ENCODE data around the gene RGL3.
"Not testable (repeated sequence)": the region's sequence is repeated elsewhere in the genome, so short reads cannot be mapped to it uniquely, and the experiment has no call there.

Gene RGL3, protein sequence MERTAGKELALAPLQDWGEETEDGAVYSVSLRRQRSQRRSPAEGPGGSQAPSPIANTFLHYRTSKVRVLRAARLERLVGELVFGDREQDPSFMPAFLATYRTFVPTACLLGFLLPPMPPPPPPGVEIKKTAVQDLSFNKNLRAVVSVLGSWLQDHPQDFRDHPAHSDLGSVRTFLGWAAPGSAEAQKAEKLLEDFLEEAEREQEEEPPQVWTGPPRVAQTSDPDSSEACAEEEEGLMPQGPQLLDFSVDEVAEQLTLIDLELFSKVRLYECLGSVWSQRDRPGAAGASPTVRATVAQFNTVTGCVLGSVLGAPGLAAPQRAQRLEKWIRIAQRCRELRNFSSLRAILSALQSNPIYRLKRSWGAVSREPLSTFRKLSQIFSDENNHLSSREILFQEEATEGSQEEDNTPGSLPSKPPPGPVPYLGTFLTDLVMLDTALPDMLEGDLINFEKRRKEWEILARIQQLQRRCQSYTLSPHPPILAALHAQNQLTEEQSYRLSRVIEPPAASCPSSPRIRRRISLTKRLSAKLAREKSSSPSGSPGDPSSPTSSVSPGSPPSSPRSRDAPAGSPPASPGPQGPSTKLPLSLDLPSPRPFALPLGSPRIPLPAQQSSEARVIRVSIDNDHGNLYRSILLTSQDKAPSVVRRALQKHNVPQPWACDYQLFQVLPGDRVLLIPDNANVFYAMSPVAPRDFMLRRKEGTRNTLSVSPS

DNA sequence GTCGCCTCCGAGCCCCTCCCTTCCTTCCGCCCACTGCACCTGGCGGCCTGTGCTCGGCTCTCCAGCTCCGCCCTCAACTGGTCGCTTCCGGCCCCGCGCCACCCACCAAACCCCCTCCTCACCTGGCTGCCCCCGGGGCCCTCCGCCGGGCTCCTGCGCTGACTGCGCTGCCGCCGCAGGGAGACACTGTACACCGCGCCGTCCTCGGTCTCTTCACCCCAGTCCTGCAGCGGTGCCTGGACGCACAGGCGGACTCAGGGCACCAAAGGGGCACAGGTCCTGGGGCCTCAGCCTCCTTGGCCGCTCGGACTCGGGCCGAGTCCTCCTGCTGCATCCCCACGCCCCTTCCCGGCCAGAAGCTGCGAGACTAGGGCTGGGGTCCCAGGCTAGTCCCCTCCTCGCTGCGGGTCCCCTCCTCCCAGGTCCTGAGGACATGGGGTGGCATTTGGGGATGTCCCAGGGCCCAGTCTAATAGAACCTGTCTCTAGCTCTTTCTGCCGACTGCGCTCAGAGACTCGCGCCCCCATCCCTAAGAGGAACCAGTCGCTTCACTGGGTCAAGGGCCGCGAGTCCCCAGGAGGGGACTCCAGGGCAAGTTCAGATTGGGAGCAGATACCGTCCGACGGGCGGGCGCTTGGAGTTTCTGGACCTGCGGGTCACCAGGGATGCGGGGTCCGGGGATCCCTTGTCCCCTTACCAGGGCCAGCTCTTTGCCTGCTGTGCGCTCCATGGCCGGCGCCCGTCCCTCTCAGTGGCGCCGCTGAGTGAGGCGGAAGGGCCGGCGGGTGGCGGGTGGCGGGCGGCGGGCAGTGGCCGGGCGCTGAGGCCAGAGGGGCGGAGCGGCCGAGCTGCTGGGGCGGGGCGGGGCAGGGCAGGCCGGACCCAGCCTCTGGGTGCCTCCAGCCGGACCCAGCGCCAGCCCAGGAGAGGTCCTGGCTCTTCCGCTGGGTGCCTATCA lies at the start of gene RGL3:
TSS of gene RGL3 (minus strand) at position 766 of the 958 bp plus-strand sequence. CDS start at position 730, 36 bp downstream.
- DNase-seq (ENCODE audit: low read depth), result no peak

DNA sequence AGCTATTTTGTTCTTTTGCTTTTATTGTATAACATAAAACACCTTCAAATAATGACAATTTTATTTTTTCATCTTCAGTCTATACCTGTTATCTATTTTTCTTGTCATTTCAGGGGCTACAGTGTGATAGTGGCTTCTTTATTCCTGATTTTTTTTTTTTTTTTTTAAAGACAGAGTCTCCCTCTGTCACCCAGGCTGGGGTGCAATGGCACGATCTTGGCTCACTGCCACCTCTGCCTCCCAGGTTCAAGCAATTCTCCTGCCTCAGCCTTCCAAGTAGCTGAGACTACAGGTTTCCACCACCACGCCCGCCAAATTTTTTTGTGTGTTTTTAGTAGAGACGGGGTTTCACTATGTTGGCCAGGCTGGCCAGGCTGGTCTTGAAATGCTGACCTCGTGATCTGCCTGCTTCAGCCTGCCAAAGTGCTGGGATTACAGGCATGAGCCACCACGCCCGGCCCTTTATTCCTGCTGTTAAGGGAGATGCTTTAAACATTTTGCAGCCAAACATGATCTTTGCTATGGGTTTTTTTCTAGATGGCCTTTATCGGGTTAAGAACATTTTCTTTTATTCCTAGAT lies 49.2 kb upstream of the RGL3 start:
- not testable (repeated sequence) for DNase-seq (ENCODE audit: low read depth)

- DNase-seq (ENCODE audit: low read depth), result no peak
Observed at GRCh38 chr19:11465600-11465999, 46.5 kb upstream of the RGL3 start.

DNA sequence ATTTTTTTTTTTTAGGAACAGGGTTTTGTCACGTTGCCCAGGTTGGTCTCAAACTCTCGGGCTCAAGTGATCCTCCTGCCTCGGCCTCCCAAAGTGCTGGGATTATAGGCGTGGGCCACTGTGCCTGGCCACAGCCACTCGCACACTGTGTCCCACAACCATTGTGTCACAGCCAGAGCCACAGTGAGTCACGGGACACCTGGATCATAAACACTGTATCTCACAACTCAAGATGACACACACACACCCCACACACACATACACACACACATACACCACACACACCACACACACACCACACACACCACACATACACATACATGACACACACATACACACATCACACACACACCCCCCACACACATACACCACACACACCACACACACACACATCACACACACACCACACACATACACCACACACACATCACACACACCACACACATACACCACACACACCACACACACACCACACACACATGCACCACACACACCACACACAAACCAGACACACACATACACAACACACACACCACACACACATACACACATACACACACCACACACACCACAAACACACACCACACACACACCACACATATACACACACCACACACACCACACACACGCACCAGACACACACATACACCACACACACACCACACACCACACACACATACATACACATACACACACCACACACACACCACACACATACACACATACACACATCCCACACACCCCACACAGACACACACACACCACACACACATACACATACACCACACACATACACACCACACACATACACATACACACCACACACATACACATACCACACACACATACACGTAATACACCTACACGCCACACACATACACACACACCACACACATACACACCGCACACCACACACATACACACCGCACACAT lies 45.5 kb upstream of the RGL3 start:
- no peak for DNase-seq (ENCODE audit: low read depth)

- DNase-seq (ENCODE audit: low read depth), result no peak
Observed at GRCh38 chr19:11463391-11463790, 44.3 kb upstream of the RGL3 start.

DNA sequence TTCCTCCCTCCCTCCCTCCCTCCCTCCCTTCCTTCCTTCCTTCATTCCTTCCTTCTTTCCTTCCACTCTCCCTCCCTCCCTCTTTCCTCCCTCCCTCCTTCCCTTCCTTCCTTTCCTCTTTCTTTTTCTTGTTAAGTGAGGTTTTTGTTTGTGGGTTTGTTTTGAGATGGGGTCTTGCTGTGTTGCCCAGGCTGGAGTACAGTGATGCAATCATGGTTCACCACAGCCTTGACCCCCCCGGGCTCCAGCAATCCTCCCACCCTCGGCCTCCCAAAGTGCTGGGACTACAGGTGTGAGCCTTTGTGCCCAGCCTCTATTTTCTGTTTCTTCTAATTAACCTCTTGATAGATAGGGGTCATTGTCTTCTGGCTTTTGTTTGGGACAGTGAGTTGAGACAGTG lies 42.3 kb upstream of the RGL3 start:
- DNase-seq (ENCODE audit: low read depth), result no peak

GRCh38 chr19:11460207-11460606 lies 41.1 kb upstream of the RGL3 start:
- DNase-seq (ENCODE audit: low read depth), result no peak

DNA sequence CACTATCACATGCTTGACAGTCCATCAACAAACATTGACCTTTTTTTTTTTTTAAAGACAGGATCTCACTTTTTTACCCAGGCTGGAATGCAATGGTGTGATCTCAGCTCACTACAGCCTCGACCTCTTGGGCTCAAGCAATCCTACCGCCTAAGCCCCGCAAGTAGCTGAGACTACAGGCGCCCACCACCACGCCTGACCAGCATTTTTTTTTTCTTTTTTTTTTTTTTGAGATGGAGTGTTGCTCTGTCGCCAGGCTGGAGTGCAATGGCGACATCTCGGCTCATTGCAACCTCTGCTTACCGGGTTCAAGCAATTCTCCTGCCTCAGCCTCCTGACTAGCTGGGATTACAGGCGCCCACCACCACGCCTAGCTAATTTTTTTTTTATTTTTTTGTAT lies 39.8 kb upstream of the RGL3 start:
- not testable (repeated sequence) for DNase-seq (ENCODE audit: low read depth)

DNA sequence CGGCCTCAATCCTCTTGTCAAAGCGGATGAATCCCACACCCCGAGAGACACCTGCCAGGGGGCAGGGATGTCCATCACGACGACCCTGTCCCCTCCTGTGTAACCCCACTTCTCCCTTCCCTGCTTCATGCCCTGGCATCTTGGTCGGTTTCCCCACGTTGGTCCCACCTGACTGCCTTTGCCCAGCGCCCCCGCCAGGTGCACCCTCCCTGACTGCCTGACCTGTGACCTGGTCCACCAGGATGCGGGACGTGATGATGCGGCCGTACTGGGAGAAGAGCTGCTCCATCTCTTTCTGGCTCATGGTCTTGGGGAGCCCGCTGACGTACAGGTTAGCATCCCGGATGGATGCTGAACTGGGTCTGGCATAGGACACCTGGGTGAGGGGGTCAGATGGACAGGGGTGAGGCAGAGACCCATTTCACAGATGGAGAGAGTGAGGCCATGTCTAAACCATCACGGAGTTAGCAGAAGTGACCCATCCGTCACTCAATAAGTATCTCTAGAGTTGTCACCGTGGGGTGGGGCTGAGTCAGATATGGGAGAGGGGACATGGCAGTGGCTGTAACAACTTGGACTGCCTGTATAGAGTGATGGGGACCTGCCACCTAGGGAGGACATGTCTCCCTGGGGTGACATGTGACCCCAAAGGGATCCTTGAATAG lies 39.3 kb upstream of the RGL3 start:
- no peak for DNase-seq (ENCODE audit: low read depth)

DNA sequence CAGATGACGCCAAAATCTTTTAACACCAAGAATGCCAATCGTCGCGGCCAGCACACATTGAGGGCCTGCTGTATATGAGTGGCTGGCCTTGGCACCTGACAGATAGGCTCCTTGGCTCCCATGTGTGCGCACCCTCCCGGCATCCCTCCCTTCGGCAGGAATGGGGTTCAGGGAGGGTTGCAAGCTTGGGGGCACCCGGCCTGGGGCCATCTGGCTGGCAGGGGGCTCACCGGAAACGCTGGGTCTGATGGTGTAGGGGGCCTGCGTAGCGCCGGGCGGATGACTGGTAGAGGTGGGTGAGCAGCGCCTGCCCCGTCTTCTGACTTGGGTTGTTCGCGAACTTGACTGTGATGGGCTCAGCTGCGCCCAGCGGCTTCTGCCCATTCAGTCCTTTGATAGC lies 38.7 kb upstream of the RGL3 start:
- no peak for DNase-seq (ENCODE audit: low read depth)

- no peak for DNase-seq (ENCODE audit: low read depth)
Observed at GRCh38 chr19:11457115-11457514, 38.0 kb upstream of the RGL3 start.

DNA sequence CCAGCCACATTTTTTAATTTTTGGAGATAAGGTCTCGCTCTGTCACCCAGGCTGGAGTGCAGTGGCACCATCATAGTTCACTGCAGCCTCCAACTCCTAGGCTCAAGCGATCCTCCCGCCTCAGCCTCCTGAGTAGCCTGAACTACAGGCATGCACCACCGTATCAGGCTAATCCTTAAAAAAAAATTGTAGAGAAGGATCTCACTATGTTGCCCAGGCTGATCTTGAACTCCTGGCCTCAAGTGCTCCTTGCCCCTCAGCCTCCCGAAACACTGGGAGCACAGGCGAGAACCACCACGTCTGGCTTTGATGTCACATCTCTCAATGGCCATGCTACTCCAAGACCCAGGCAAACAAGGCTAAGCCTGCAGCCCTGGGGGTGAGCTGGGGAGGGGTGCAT lies 37.5 kb upstream of the RGL3 start:
- no peak for DNase-seq (ENCODE audit: low read depth)

DNA sequence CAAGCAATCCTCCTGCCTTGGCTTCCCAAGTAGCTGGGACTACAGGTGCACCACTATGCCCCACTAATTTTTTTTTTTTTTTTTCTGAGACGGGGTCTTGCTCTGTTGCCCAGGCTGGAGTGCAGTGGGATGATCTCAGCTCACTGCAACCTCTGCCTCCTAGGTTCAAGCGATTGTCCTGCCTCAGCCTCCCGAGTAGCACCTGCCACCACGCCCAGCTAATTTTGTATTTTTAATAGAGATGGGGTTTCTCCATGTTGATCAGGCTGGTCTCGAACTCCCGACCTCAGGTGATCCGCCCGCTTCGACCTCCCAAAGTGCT lies 36.1 kb upstream of the RGL3 start:
- not testable (repeated sequence) for DNase-seq (ENCODE audit: low read depth)

DNA sequence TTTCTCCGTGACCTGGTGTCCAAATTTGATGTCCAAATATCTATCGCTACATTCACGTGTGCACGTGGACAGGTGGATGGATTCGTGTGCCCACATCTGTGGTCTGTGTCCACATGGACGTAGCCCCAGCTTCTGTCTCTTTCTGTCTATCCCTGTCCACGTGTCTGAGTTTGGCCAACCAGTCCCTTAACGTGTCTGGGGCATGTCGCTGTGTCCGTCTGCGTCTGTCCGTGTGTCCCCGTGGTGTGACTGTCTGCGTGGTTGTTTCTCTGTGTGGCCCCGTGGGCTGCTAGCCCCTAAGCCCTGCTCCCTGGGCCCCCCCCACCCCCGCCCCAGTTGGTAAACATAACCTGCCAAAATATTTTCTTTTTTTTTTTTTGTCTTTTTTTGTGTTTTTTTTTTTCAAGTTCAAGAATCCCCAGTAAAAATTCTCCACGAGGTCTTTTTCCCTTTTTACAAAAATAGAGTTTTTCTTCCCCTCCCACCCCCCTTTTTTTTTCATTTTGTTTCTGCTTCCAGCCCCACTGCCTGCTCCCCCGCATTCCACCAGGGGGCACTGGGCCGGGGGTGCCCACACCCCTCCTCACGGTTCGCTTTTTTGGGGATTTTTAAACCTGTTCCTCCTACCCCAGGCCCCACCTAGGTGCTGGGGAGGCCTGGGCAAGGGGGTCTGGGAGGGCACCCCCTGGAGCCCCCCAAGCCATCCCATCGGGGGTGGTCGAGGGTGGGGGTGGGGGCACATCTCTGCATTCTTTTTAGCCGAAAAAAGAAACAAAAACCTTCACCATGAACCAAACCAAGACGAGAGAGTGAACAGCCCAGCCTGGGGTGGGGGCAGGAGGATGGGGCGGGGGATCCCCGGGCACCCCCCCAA lies 34.6 kb upstream of the RGL3 start:
- DNase-seq (ENCODE audit: low read depth), result no peak

- no peak for DNase-seq (ENCODE audit: low read depth)
Observed at GRCh38 chr19:11452620-11453310, 33.7 kb upstream of the RGL3 start.

- DNase-seq (ENCODE audit: low read depth), result no peak
Observed at GRCh38 chr19:11451871-11452619, 32.9 kb upstream of the RGL3 start.

GRCh38 chr19:11451327-11451870 lies 32.3 kb upstream of the RGL3 start:
- no peak for DNase-seq (ENCODE audit: low read depth)

All from activated T-cell treated with anti-CD3 and anti-CD28 coated beads for 24 hours (primary cell).